Thyroid gland (tissue), 4 donors: ENCODE results near the gene ZNF846. TPM values are rescaled to one million over a fixed set of nuclear protein-coding genes. Genes with fewer than 3 reads are reported as not detected.
"Not testable (repeated sequence)": the region's sequence is repeated elsewhere in the genome, so short reads cannot be mapped to it uniquely, and the experiment has no call there.

Experiments
- DNase-seq, 2 donors: peaks; one replicate each; pipeline ENCODE4 v3.0.0-alpha.2; 2019
- H3K27ac ChIP-seq, 3 donors: fragments of 200-600 bp; sonication (generic); 1 replicate in 2 of 3; 2 replicates in 1 of 3; pipeline ENCODE4 v1.5.1; 2016 to 2019; ENCODE audit warnings: mild to moderate bottlenecking in 1 of 3, moderate library complexity in 1 of 3
- H3K27me3 ChIP-seq: fragments of 200-600 bp; sonication (generic); one replicate; pipeline ENCODE4 v1.5.1; 2019
- H3K36me3 ChIP-seq, 2 donors: fragments of 200-600 bp; sonication (generic); one replicate each; pipeline ENCODE4 v1.5.1; 2016 to 2019
- H3K4me1 ChIP-seq, 2 donors: fragments of 200-600 bp; sonication (generic); one replicate each; pipeline ENCODE4 v1.5.1; 2017 to 2019
- H3K4me3 ChIP-seq, 3 donors: fragments of 200-600 bp; sonication (generic); replicated peaks in 1 of 3; 1 replicate in 2 of 3; 2 replicates in 1 of 3; pipeline ENCODE4 v1.5.1; 2016; ENCODE audit warnings: mild to moderate bottlenecking in 1 of 3
- H3K9me3 ChIP-seq: fragments of 200-600 bp; sonication (generic); one replicate; pipeline ENCODE4 v1.5.1; 2017
- POLR2A ChIP-seq, 2 donors: fragments of 450-650 bp; IDR thresholded peaks; one replicate each; pipeline ENCODE4 v1.6.1; 2017; ENCODE audit warnings: antibody characterized with exemption in 2 of 2, mild to moderate bottlenecking in 2 of 2, moderate library complexity in 1 of 2
- WGBS, 2 donors: methylation state at CpG; one replicate each; pipeline ENCODE4 v1.1.5; 2017; 5-methylcytosine and 5-hydroxymethylcytosine counted together
- intact Hi-C: fragments of 100-400 bp; cut with DNase I; formaldehyde crosslinking; loops from one replicate; pipeline ENCODE4 v1.15.1; 2023
- total RNA-seq, 4 donors: library from RNA; depleted of rRNA; stranded (reverse); fragments of >200 nt; gene quantifications; one replicate each; pipeline ENCODE4 v1.2.3, GENCODE V29; 2016
- TF ChIP-seq, protein P1 (sequence below), 6 experiments: fragments of 200-600 bp in 3 of 6; fragments of 450-650 bp in 3 of 6; sonication (generic) in 3 of 6; IDR thresholded peaks; one replicate each; pipeline ENCODE4 v1.5.1; 2016 to 2019; ENCODE audit warnings: antibody characterized with exemption in 6 of 6, mild to moderate bottlenecking in 2 of 6, inconsistent platforms in 1 of 6, moderate library complexity in 1 of 6

Gene ZNF846
- total RNA-seq, 4 donors from 2014 or later = 12.1 to 24.4 (median 19.3) TPM

DNA sequence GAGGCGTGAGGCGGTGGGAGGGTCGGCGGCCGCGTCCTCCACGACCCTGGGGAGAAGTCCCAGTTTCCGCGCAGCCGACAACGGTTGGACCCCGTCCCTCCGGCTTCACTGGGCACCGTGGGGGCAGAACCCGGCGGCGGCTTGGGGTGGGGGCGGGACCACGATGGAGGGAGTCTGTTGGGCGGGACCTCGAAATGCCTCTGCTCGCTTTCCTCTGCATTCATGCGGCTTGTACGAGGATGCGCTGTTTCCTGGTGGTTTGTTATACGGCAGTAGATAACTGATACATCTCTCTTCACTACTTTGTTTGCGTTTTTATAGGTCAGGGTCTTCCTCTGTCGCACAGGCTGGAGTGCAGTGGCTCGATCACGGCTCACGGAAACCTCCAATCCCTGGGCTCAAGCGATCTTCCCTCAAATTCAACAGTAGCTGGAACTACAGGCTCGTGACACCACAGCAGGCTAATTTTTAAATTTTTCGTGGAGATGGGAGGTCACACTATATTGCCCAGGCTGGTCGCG lies 24.6 kb upstream of the ZNF846 start:
- Histone ChIP-seq H3K27ac (peak overlapping the region; percentile 66 to 93 (median 75)), H3K4me1 (peaks cover 6 to 11% of the 10 kb centered on the region in 2 donors), H3K9me3 (no peaks in the 10 kb centered on the region), H3K27me3 (no peaks in the 10 kb centered on the region), H3K36me3 (no peaks in the 10 kb centered on the region), H3K4me3 (peak overlapping the region; percentile 56 to 69 (median 68))
- intact Hi-C loops = loop anchor here (10.0 kb wide), 1 partner anchor 468 kb away; the partner anchor contains the start of gene ZNF559
- no peak for TF ChIP-seq POLR2A (IDR thresholded peaks at IDR 0.05)
- TF ChIP-seq, protein P1, sequence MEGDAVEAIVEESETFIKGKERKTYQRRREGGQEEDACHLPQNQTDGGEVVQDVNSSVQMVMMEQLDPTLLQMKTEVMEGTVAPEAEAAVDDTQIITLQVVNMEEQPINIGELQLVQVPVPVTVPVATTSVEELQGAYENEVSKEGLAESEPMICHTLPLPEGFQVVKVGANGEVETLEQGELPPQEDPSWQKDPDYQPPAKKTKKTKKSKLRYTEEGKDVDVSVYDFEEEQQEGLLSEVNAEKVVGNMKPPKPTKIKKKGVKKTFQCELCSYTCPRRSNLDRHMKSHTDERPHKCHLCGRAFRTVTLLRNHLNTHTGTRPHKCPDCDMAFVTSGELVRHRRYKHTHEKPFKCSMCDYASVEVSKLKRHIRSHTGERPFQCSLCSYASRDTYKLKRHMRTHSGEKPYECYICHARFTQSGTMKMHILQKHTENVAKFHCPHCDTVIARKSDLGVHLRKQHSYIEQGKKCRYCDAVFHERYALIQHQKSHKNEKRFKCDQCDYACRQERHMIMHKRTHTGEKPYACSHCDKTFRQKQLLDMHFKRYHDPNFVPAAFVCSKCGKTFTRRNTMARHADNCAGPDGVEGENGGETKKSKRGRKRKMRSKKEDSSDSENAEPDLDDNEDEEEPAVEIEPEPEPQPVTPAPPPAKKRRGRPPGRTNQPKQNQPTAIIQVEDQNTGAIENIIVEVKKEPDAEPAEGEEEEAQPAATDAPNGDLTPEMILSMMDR (IDR thresholded peaks at IDR 0.05) = no peak
- 17 to 32% methylated on average over 17 to 24 of the region's 36 CpGs for WGBS, 2 donors
- peak; percentile 63 to 65 for DNase-seq

DNA sequence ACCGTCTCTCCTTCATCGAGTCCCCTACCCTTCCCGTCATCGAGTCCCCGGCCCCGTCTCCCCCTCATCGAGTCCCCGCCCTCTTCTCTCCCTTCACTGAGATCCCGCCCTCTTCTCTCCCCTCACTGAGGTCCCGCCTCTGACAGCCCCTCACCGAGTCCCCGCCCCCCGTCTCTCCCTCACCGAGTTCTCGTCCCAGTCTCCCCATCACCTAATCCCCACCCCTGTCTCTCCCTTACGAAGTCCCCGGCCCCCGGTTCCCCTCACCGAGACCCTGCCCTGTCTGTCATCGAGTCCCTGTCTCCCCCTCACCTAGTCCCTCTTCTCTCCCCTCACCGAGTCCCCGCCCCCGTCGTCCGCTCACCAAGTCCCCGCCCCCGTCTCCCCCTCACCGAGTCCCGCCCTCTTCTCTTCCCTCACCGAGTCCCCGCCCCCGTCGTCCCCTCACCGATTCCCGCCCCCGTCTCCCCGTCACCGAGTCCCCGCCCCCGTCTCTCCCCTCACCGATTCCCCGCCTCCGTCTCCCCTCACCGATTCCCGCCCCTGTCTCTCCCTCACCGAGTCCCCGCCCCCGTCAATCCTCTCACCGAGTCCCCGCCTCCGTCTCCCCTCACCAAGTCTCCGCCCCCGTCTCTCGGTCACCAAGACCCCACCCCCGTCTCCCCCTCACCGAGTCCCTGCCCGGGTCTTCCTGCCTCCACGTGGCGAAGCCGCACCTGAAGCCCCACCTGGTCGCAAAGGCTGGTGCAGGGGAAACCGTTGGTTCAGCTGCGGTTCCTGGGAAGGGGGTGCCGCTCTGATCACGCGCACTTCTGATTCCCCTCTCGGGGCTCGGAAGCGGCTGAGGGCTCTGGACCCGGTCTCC lies 23.9 kb upstream of the ZNF846 start:
- Histone ChIP-seq H3K27me3 (no peaks in the 10 kb centered on the region), H3K36me3 (no peaks in the 10 kb centered on the region), H3K4me1 (peaks cover 6 to 11% of the 10 kb centered on the region in 2 donors), H3K27ac (peak overlapping the region; percentile 90 to 96 (median 93)), H3K4me3 (peak overlapping the region; percentile 56 to 69 (median 68)), H3K9me3 (no peaks in the 10 kb centered on the region)
- DNase-seq = peak; percentile 96 to 97
- intact Hi-C loops = loop anchor here (1.0 to 10.0 kb wide), 2 partner anchors 27 to 468 kb away; partner anchors contain the start of genes FBXL12 and ZNF559
- 1 to 5% methylated on average over 23 to 34 of the region's 70 CpGs for WGBS, 2 donors
- peak in 1 of 2 donors; percentile 39 for TF ChIP-seq POLR2A (IDR thresholded peaks at IDR 0.05)
- TF ChIP-seq, protein P1 (IDR thresholded peaks at IDR 0.05) = no peak

DNA sequence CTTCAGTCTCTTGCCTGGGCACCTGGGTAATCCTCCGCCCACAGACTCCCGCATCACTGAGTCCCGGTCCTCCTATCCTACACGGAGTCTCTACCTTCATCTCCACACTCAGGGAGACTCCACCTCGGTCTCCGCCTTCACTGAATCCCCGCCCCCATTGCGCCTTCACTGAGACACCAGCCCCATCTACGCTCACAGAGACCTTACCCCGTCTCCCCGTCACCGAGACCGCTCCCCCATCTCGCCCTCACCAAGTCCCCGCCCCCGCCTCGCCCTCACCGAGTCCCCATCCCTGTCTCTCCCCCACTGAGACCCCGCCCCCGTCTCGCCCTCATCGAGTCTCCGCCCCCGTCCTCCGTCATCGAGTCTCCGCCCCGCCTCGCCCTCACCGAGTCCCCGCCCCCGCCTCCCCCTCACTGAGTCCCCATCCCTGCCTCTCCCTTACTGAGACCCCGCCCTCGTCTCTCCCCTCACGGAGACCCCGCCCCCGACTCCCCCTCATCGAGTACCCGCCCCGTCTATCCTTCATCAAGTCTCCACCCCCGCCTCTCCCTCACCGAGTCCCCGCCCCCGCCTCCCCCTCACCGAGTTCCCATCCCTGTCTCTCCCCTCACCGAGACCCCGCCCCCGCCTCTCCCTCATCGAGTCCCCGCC lies 23.1 kb upstream of the ZNF846 start:
- intact Hi-C loops = loop anchor here (1.0 to 10.0 kb wide), 2 partner anchors 28 to 467 kb away; partner anchors contain the start of genes FBXL12 and ZNF559
- peak in 1 of 2 donors; percentile 60 for TF ChIP-seq POLR2A (IDR thresholded peaks at IDR 0.05)
- TF ChIP-seq, protein P1 (IDR thresholded peaks at IDR 0.05) = no peak
- Histone ChIP-seq H3K4me1 (peaks cover 6 to 11% of the 10 kb centered on the region in 2 donors), H3K9me3 (no peaks in the 10 kb centered on the region), H3K36me3 (no peaks in the 10 kb centered on the region), H3K4me3 (peak overlapping the region in 2 of 3 donors; percentile 32 to 38), H3K27me3 (no peaks in the 10 kb centered on the region), H3K27ac (peak overlapping the region; percentile 90 to 96 (median 93))
- 2 to 4% methylated on average over 32 to 37 of the region's 50 CpGs for WGBS, 2 donors
- peak; percentile 97 for DNase-seq

DNA sequence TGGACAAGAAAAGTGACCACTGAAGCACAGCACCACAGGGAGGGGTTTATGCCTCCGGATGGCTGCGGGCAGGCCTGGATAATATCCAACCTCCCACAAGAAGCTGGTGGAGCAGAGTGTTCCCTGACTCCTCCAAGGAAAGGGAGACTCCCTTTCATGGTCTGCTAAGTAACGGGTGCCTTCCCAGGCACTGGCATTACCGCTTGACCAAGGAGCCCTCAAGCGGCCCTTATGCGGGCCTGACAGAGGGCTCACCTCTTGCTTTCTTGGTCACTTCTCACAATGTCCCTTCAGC lies 22.5 kb upstream of the ZNF846 start:
- DNase-seq = peak; percentile 78 to 81

DNA sequence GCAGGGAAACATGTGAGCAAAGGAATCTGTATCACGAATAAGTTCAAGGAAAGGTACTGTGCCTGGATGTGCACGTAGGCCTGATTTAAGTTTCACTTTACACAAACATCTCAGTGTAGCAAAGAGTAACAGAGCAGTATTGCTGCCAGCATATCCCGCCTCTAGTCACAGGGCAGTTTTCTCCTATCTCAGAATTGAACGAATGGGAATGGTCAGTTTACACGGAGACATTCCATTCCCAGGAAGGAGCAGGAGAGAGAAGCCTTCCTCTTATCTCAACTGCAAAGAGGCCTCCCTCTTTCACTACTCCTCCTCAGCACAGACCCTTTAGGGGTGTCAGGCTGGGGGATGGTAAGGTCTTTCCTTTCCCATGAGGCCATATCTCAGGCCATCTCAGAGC lies 21.0 kb upstream of the ZNF846 start:
- H3K9me3 ChIP-seq, DNase-seq, H3K4me3 ChIP-seq, intact Hi-C loops, H3K27ac ChIP-seq, H3K27me3 ChIP-seq, H3K36me3 ChIP-seq: not testable (repeated sequence)
- peaks cover 9 to 16% of the 10 kb centered on the region in 2 donors for H3K4me1 ChIP-seq
- WGBS, 2 donors = 37 to 43% methylated on average over 5 of the region's 5 CpGs

More for the DNA sequence above, 22.5 kb upstream of the ZNF846 start:
- not testable (repeated sequence) for H3K27me3 ChIP-seq, H3K36me3 ChIP-seq, H3K4me3 ChIP-seq, H3K9me3 ChIP-seq
- intact Hi-C loops = loop anchor here (10.0 kb wide), 1 partner anchor 466 kb away; the partner anchor contains the start of gene ZNF559
- Histone ChIP-seq H3K4me1 (peaks cover 9 to 14% of the 10 kb centered on the region in 2 donors), H3K27ac (peak overlapping the region; percentile 37 to 76 (median 71))
- 45 to 54% methylated on average over 6 of the region's 6 CpGs for WGBS, 2 donors
